ENCODE results near the gene ZMYND11.

ZMYND11 gene

GRCh38 chr10:201328-201771, 66.1 kb downstream of the ZMYND11 start:
- no peak for DNase-seq

- no peak for DNase-seq
Measured at GRCh38 chr10:208616-209015, 73.4 kb downstream of the ZMYND11 start.

GRCh38 chr10:209357-209756, 74.1 kb downstream of the ZMYND11 start:
- DNase-seq: no peak

- no peak for DNase-seq
Measured at GRCh38 chr10:210297-210696, 75.0 kb downstream of the ZMYND11 start.

GRCh38 chr10:215444-215843, 80.2 kb downstream of the ZMYND11 start:
- DNase-seq: no peak

- no peak for DNase-seq
Measured at GRCh38 chr10:218798-219197, 83.5 kb downstream of the ZMYND11 start.

GRCh38 chr10:219731-220472, 84.6 kb downstream of the ZMYND11 start:
- no peak for DNase-seq

- DNase-seq: no peak
Measured at GRCh38 chr10:224571-224970, 89.3 kb downstream of the ZMYND11 start.

- no peak for DNase-seq
Measured at GRCh38 chr10:226018-226417, 90.8 kb downstream of the ZMYND11 start.

GRCh38 chr10:227014-227413, 91.8 kb downstream of the ZMYND11 start:
- DNase-seq: no peak

- DNase-seq: no peak
Measured at GRCh38 chr10:228366-228765, 93.1 kb downstream of the ZMYND11 start.

- DNase-seq: no peak
Measured at GRCh38 chr10:230758-231157, 95.5 kb downstream of the ZMYND11 start.

- DNase-seq: no peak
Measured at GRCh38 chr10:232061-232460, 96.8 kb downstream of the ZMYND11 start.

- no peak for DNase-seq
Measured at GRCh38 chr10:232878-233277, 97.6 kb downstream of the ZMYND11 start.

GRCh38 chr10:234708-235406, 99.6 kb downstream of the ZMYND11 start:
- DNase-seq: no peak

- DNase-seq: no peak
Measured at GRCh38 chr10:235915-236314, 100.7 kb downstream of the ZMYND11 start.

- DNase-seq: no peak
Measured at GRCh38 chr10:239109-239508, 103.9 kb downstream of the ZMYND11 start.

GRCh38 chr10:241451-241850, 106.2 kb downstream of the ZMYND11 start:
- DNase-seq: no peak

- DNase-seq: no peak
Measured at GRCh38 chr10:241966-242643, 106.8 kb downstream of the ZMYND11 start.

GRCh38 chr10:244227-244626, 109.0 kb downstream of the ZMYND11 start:
- DNase-seq: no peak

- no peak for DNase-seq
Measured at GRCh38 chr10:246431-246830, 111.2 kb downstream of the ZMYND11 start.

- no peak for DNase-seq
Measured at GRCh38 chr10:247480-247879, 112.2 kb downstream of the ZMYND11 start.

GRCh38 chr10:248307-248706, 113.1 kb downstream of the ZMYND11 start:
- no peak for DNase-seq

GRCh38 chr10:251982-252582, 116.8 kb downstream of the ZMYND11 start:
- DNase-seq: no peak
